Sigmoid colon (tissue), 4 donors: ENCODE data around the gene DDX17.

Experiments used
- POLR2A ChIP-seq, 2 donors: fragments of 450-650 bp; IDR thresholded peaks; one replicate each; pipeline ENCODE4 v1.6.1; 2016; ENCODE audit warnings: antibody characterized with exemption in 2 of 2, mild to moderate bottlenecking in 2 of 2, moderate library complexity in 2 of 2
- POLR2AphosphoS5 ChIP-seq, 4 donors: sonication (generic); formaldehyde crosslinking; IDR thresholded peaks; one replicate each; pipeline ENCODE4 v1.6.1; 2017; ENCODE audit warnings: antibody characterized with exemption in 4 of 4
- TF ChIP-seq, protein P1 (sequence below), 4 experiments: fragments of 450-650 bp in 3 of 4; fragments of 200-600 bp in 1 of 4; IDR thresholded peaks; one replicate each; pipeline ENCODE4 v1.5.1; 2016 to 2019; ENCODE audit warnings: antibody characterized with exemption in 4 of 4, mild to moderate bottlenecking in 3 of 4, moderate library complexity in 2 of 4

DNA sequence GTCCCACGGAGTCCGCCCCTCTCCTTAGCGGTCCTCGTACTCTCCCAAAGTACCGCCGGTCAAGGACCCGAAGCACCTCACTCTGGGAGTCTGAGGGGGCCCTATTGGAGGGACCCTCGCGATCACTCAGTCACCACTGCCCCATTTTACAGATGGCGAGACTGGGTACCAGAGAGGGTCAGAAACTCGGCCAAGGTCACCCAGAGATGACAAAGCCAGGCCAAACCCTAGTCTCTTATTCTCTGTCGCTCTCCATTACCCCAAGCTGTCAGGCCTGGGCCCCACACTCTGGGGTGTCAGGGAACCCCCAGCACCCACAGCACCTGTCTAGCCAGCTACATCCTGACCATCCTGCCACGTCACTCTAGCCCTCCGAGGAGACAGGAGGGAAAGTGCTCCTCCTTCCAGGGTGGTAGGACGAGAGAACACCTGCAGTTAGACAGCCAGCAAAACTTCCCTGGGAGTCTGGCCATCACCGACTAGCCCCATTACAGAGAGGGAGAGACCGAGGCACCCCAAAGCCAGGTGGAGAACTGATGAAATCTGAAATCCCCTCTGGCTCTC is 49.8 kb downstream of the DDX17 start:
- TF ChIP-seq POLR2A (IDR thresholded peaks at IDR 0.05) (no peak), POLR2AphosphoS5 (IDR thresholded peaks at IDR 0.05) (no peak)
- TF ChIP-seq, protein P1, sequence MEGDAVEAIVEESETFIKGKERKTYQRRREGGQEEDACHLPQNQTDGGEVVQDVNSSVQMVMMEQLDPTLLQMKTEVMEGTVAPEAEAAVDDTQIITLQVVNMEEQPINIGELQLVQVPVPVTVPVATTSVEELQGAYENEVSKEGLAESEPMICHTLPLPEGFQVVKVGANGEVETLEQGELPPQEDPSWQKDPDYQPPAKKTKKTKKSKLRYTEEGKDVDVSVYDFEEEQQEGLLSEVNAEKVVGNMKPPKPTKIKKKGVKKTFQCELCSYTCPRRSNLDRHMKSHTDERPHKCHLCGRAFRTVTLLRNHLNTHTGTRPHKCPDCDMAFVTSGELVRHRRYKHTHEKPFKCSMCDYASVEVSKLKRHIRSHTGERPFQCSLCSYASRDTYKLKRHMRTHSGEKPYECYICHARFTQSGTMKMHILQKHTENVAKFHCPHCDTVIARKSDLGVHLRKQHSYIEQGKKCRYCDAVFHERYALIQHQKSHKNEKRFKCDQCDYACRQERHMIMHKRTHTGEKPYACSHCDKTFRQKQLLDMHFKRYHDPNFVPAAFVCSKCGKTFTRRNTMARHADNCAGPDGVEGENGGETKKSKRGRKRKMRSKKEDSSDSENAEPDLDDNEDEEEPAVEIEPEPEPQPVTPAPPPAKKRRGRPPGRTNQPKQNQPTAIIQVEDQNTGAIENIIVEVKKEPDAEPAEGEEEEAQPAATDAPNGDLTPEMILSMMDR (IDR thresholded peaks at IDR 0.05) = no peak
